GM19351 (cell line): ENCODE data around the gene GDI2.
"Not testable (repeated sequence)": the region's sequence is repeated elsewhere in the genome, so short reads cannot be mapped to it uniquely, and the experiment has no call there.

Experiments used
- ATAC-seq: cut with Tn5 transposase; IDR thresholded peaks from one replicate; pipeline ENCODE4 v1.9.1; 2021; ENCODE audit warnings: mild to moderate bottlenecking, moderate library complexity; ENCODE audit not compliant: unreplicated experiment

Gene GDI2

DNA sequence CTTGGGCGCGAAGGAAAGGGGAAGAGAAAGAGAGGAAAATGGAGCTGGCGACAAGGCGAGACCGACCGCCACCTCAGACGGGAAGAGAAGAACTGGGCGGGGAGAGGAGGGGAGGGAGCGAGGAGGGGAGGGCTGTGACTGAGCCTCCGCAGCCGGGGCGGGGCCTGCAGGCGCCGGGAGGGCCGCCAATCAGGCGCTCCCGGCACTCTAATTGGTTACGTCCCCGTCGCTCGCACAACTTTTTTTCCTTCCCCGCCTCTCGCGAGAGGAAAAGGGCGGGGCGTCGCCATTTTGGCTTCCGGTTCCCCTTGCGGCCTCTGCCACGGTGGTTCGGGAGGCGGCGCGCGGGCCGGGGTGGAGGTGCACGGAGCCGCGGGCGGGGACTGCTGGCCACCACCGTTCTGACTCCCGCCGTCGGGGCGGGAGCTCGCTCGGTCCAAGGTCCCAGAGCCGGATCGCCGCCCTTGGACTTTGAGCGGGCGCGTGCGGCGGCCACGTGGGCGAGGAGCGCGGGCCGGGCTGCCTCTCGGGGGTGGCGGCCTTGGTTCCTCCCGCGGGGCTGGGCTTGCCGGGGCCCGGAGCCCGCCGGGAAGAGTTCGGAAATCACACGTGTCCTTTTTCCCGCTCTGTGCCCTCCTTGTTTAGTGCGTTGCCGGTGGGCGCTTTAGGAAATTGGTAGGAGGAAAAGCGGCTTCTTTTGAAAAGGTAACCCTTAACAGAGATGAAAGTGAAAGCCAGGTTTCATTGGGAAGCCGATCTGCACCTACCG is at the start of gene GDI2:
TSS of gene GDI2 (minus strand) at position 94 of the 769 bp plus-strand sequence. CDS start 176 bp downstream, outside the sequence.
- ATAC-seq: peak; percentile 66

DNA sequence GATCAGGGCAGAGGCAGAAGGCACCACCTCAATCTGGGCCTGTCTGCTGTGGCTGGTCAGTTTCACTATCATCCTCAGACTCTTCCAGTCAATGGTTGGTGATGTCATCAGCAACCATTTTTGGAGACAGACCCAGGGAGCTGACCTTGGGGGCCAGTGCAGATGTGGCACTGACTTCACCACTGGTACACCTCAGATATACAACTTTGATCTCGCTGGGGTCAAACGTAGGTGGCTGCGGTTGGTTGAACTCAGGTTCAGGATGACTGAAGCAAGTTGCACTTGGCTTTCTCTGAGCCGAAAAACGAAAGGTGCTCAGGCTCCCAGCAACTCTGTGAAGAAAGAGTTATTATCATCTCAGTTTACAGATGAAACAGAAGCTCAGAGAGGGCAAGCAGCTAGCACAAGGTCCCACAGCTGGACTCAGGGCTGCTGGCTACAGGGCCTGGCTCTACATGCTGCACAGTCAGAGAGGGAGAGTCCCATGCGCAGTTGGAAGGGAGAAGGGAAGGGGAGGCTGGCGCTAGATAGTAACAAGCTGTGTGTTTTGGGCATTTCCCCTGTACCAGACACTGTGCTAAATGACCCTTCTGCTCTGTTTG is 49.2 kb upstream of the GDI2 start:
- ATAC-seq: peak; percentile 95

DNA sequence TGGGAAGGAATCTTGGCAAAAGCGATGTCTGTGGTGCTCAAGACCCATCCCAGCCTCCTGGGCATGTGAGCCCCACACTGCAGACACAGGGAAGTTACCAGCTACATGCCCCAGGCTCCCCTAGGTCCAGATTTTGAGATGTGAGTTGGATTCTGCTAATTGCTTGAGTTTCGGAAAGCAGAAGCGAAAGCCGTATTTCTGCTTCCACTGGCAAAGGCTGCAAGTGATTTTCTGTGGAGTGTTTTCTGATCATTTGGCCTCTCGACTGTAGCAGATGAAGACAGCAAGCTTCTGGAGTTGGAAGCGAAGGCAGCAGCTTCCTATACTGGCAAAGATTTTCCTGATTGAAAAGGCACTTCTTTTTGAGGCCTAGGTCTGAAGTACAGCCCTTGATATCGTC is 46.8 kb upstream of the GDI2 start:
- ATAC-seq: no peak

DNA sequence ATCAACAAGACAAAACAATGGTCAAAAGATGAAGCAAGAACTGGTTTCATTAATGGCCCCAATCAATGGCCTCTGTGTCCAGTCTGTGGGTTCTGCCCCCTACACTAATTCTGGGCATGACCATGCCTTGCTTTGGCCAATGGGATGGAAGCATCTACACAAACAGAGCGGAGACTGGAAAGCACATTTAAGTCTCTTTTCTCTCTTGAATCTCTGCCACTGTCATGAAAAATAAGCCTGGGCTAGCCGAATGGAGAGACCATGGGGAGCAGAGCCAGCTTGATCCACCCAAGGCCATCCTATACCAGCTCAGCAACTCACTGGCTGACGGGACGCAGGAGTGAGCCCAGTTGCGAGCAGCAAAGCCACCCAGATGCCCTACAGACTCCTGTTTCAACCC is 45.6 kb upstream of the GDI2 start:
- no peak for ATAC-seq

DNA sequence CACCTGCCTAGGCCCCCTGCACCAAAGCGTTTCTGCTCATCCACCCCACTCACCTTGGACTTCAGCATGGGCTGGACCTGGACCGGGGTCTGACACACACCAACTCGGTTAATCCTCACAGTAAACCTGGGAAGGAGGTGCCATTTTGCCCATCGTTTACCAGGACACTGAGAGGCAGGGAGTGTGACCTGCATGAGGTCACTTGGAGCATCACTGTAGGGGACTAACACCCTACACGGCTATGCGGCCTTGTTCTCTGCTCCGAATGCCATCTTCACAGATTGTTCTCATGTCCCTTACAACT is 43.4 kb upstream of the GDI2 start:
- ATAC-seq: no peak

DNA sequence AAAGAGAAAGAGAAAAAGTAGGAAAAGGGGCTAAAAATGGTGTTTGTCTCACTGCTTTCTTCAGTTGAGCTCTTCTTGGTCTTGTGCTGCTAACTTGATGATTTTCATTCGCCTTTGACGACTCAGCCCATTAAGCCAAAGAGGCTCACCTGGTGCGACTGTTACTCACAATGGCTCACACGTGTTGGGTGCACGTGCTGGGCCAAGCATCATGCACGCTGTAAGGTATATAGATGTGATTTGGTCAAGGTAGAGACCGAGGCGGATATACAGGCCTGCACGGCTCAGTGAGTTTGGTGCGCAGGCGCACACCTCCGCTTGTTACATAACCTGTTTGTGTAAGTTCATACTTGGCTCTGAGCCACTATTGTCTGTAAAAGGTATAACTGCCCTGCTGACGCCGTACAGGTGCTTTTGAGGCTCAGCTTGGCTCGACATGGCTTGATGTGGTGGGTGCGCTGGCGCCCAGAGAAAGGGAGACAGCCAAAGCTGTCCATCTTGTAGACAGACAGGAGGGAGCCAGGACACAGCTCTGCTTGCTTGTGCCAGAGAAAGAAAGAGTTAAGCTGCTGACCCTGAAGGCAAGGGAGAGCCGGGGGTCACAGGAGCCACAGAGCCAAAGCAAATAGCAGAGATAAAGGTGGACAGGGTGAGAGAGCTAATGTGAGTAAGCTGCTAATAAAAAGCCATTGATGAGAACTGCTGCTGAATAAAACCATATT is 42.9 kb upstream of the GDI2 start:
- no peak for ATAC-seq

DNA sequence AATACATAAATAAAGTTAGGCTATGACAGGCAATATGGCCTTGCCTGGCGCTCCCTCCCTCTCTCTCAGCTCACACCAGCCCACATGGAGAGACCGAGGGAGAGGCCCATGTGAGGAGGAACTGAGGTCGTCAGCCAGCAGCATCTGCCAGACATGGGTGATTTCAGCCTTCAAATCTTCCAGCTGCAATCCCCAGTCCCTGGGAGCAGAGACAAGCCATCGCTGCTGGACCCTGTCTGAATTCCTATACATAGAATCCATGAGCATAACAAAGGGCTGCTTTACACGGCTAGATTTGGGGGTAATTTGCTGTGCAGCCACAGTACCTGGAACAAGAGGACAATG is 40.9 kb upstream of the GDI2 start:
- no peak for ATAC-seq

DNA sequence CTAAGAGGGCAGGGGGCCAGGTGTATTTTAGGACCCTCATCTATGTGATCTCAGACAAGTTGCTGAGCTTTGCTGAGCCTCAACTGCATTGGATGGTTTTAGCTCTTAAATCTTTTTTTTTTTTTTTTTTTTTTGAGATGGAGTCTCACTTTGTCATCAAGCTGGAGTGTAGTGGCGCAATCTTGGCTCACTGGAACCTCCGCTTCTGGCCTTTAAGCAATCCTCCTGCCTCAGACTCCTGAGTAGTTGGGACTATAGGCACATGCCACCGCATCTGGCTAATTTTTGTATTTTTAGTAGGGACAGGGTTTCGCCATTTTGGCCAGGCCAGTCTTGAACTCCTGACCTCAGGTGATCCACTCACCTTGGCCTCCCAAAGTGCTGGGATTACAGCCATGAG is 33.4 kb upstream of the GDI2 start:
- not testable (repeated sequence) for ATAC-seq

DNA sequence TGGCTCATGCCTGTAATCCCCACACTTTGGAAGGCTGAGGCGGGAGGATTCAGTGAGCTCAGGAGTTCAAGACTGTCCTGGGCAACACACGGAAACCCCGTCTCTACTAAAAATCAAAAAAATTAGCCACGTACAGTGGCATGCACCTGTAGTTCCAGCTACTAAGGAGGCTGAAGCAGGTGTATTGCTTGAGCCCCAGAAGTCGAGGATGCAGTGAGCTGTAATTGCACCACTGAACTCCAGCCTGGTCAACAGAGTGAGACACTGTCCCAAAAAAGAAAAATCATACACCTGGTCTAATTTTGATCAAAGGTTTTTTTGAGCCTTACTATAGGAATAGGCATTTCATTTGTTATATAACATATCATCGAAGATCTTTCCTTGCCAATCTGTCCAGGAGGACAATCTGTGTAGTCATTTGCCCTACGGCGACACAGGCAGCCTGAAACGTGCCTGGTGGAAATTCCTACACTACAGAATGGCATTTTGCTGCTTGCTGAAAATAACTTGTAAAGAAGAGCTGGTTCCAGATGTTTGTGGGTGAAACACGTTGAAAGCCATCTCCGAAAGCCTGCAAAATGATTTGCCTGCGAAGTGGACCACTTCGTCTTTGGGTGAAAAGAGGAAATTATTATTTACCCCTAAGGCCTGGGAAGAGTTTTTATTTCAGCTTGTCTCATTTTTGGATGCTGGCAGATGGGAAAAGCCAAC is 31.3 kb upstream of the GDI2 start:
- no peak for ATAC-seq

DNA sequence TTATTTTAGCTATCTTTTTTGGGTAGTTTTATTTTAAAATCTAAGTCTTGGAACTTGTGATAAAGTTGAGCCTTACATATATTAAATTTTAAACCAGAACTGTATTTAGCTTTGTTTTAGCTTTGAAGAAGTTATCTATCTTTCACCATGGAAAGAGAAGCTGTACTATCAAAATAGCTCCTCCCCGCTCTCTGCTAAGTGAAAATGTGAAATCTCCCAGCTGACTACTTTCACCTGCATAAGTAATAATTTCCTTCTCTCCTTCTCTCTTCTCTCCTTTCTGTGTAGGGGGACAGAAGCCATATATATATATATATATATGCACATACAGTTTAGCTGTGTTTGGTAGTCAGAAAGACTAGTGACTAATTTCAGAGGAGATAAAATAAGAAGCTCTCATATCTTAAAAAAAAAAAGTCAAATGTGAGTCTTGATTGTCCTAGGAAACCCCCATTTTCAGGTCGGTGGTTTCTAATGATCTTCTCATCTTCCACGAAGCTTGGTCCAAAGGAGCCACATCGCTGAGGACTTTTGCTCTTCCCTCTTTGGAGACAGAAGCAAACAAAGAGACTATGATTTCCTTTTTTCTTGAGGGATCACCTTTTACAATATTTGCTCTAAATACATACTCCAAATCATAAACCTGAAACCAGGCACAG is 30.6 kb upstream of the GDI2 start:
- ATAC-seq: no peak

DNA sequence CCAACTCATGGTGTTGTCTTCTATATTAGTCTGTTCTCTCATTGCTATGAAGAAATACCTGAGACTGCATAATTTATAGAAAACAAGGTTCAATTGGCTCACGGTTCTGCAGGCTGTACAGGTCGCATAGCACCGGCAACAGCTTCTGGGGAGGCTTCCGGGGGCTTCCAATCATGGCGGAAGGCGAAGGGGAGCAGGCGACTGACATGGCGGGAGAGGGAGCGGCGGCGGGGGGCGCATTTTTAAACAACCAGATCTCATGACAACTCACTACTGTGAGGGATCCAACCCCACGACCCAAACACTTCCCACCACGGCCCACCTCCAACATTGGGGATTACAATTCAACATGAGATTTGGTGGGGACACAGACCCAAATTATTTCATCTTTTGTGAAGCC is 28.7 kb upstream of the GDI2 start:
- ATAC-seq: no peak

DNA sequence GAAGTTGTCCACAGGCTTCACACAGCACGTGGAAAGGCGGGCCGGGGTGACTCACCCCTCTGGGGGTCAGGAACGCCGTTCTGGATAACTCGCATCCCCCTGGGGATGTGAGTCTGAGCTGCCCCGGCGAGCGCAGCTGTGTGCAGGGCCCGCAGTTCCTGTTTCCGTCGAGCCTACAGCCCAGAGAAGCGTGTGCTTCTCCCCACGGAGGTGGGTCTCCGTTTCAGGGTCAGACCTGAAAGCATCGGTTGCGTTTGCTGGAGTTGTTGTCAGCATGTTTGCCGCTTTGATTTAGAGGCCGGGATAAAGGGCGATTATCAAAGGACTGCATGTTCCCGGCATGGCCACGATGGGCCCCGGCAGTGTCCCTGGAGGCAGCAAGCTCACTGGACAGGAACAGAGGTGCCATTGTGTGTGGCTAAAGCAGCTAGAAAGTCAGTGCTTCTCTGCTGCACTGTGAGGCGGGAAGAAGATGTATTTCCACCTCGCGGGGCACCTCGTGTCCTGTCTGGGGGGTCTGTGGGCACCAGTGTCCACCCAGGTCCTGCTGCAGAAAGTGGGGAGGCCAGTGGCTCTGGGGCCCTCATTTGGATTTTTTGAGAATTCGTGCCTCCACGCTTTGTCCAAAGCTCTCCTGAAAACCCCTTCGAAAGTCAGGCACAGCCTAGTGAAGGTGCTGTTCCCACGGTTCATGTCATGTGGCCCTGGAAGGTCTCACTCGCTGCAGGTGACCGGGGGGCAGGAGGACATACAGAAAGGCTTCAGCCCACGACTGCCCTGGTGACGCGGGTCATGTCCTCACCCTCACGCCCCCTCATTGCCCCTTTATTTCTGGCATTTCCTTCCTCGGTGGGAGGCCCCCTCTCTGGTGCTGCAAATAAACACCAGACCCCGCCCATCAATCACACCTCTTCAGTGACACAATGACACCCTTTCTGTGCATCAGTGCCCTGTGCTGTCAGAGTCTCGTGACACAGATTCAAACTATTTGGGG is 27.4 kb upstream of the GDI2 start:
- ATAC-seq: peak; percentile 78

DNA sequence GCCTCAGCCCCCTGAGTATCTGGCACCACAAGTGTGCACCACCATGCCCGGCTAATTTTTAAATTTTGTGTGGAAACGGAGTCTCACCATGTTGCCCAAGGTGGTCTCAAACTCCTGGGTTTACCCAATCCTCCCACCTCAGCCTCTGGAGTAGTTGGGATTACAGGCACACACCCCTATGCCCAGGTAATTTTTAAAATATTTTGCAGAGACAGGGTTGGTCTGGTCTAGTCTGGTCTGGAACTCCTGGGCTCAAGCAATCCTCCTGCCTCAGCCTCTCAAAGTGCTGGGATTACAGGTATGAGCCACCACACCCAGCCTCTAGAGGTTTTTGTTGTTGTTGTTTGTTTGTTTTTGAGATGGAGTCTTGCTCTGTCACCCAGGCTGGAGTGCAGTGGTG is 22.9 kb upstream of the GDI2 start:
- not testable (repeated sequence) for ATAC-seq

DNA sequence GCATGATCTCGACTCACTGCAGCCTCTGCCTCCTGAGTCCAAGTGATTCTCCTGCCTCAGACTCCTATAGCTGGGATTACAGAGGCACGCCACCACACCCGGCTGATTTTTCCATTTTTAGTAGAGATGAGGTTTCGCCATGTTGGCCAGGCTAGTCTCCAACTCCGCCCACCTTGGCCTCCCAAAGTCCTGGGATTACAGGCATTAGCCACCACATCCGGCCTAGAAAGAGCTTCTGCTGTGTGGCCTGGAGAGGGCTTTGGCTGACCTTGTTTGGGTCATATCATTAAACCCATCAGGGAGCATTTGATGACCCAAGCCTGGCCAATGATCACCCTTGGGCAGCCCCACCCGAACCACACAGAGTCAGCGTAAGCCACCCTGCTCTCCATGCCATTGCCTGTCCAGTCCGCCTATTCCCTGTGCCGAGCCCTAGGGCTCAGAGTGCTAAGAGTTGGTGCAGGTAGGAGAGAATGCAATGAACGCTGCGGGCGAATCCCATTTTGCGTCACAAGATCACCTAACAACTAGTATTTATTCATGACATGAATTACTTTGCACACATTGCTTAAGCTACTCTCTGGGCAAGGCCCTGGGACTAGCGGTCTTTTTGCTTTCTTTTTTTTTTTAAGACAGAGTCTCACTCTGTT is 22.3 kb upstream of the GDI2 start:
- no peak for ATAC-seq

DNA sequence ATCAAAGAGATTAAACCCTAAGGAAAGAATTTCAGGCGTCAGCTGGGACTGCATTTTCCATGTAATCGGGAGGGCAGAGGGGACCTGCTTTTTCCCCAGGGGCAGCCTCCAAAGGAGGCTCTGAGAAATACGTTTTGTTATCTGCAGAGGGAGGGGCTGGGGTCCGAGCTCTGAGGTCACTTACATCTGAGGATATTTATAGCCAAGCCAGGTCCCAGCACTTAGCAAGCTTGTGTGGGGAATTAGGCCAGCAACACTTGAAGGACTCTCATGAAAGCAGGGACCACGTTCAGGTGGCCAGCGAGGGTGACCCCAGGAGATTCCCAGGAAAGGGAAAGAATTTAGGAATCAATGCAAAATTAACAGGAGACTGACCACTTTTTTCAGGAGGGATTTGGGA is 20.6 kb upstream of the GDI2 start:
- no peak for ATAC-seq

DNA sequence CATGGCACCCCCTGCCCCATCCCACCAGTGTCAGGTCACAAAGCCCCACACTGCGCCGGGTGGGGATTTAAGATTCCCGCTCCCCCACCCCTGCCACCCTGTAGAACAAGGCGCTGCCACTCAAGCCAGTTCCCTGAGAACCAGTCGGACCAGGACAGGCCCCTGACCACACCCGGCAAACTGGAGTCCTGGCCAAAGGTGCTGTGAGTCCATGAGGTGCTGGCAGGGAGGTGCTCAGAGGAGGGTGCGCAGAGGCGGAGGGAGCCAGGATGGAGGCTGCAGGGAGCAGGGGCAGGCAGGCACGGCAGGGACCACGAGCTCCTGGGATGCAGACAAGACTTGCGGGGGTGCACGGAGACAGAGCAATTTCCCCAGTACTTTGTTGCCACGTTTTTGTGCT is 19.7 kb upstream of the GDI2 start:
- ATAC-seq: no peak

DNA sequence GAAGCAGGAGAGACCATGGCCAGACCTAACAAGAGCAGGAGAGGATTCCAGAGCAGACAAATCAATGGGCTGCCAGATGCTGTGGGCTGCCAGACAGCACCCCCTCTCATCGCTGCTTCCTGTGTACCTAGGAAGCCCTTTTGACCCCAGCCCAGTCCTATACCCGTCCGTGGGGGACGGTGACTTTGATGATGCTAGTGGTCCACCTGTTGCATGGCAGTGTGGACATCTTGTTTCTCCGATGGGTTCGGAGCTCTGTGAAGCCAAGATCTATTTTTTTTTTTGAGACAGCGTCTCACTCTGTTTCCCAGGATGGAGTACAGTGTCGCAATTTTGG is 18.2 kb upstream of the GDI2 start:
- no peak for ATAC-seq

DNA sequence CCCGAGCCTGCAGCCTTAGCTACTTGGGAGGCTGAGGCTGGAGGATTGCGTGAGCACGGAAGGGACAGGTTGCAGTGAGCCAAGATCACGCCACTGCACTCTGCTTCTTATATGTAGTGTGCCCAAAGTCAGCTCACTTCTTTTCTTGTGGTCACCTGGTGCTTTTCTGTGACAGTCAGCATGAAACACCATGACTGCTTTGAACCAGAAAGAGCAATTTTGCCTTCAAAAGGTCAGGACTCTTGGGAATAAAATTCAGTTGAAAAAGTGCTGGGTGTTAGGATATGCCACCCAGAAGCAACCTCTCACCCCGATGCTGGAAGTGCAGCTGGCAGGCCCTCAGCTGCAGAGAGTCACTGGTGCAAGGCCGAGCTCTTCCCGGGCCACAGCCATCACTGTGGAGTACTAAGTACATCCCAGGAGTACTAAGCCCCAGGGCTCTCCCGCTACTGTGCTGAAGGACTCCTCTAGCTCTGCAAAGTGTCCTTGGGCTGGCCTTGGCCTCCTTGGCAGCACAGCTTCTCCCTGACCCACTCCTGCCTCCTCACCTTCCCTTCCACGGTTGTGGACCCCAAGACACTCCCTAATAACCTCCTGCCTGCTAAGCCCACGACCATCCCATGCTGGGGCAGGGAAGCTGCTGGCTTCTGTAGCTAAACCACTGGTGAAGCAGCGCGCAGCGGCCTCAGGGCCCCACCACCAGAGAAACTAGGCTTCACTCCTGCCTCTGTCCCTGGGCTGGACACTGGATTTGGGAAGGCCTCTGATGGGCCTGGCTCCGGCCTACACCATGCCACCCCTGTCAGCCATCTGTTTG is 17.6 kb upstream of the GDI2 start:
- ATAC-seq: no peak

DNA sequence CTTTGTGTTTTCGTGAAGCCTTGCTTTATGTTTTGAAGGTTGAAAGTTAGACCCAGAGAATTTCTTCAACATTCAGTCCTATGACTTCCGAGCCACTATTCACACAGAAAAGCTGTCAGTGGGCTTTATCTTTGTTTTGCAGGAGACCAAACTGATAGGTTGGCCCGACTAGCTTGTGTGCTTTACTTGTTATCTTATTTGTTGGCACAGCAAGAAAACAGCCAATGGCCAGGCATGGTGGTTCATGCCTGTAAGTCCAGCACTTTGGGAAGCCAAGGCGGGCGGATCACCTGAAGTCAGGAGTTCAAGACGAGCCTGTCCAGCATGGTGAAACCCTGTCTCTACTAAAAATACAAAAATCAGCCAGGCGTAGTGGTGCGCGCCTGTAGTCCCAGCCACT is 16.0 kb upstream of the GDI2 start:
- ATAC-seq: no peak
